GM12892 (cell line): ENCODE results near the gene CCND3.

Source experiments
- POLR2A ChIP-seq: IDR thresholded peaks from 2 replicates; pipeline ENCODE4 v1.6.1; 2011; ENCODE audit warnings: low read depth, low read length, control low read depth
- POLR2AphosphoS5 ChIP-seq: IDR thresholded peaks from 2 replicates; pipeline ENCODE4 v1.6.1; 2011; ENCODE audit warnings: low read depth, low read length, control low read depth
- TAF1 ChIP-seq: IDR thresholded peaks from 2 replicates; pipeline ENCODE4 v1.6.1; 2011; ENCODE audit warnings: low read depth, mild to moderate bottlenecking, control low read depth, low read length, borderline replicate concordance

DNA sequence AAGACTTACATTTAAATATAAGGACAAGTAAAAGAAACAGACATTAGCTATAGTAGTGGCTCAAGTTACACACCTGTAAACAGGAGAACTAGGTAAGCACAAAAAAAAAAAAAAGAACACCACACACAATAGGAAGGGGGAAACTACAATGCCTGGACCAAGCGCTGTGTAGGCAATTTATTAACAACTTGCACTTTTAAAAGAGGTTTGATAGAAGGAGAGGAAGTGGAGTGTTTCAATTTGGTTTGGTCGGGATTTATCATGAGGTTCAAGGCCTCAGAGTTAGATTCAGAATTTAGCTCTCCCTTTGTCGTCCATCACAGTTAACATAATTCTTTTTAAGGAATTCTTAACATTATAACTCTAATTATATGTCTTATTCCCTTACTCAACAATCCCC, 45.3 kb downstream of the CCND3 start:
- TF ChIP-seq TAF1, result no peak
- TF ChIP-seq POLR2A, result no peak
- TF ChIP-seq POLR2AphosphoS5, result no peak
